Stimulated activated naive CD4-positive, alpha-beta T cell (primary cell): ENCODE data around the gene EDC3.

Experiments used
- DNase-seq, 6 experiments: peaks; one replicate each; lab custom pipeline; 2025; lab: John Stamatoyannopoulos, UW

Gene EDC3

DNA sequence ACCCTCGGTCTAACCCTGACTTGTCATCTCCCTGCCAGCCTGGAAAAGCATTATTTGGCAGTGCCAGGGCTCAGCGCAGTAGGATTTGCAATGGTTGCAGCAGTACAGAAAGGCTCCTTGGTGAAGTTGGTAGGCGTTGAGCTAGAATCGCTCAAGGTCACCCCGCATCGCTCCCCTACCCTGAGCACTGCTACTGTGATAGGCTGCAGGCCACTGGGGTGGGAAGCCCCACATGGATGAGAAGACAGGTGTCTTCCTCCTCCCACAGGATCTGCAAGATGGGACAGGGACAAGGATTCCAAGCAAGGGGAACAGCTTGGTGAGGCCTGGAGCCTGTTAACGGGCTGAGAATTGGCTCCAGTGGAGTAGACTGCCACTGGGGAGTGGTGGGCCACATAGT lies 69.5 kb downstream of the EDC3 start:
- no peak for DNase-seq

DNA sequence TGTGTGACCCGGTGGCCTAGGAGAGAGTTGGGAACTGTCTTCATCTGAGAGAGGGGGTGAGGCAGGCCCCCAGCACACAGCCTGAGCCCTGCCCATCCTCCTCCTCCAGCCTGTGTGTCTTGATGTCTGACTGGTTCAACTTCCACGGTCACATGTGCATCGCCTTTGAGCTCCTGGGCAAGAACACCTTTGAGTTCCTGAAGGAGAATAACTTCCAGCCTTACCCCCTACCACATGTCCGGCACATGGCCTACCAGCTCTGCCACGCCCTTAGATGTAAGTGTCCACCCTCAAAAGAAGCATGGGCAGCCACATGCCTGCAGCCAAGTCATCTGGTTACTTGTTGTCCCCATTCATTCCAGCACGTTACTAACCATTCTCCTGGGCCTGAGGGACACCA lies 70.1 kb downstream of the EDC3 start:
- DNase-seq, result no peak

- no peak for DNase-seq
Measured at GRCh38 chr15:74624020-74624602, 71.7 kb downstream of the EDC3 start.

GRCh38 chr15:74622758-74623157 lies 73.1 kb downstream of the EDC3 start:
- DNase-seq, result no peak

DNA sequence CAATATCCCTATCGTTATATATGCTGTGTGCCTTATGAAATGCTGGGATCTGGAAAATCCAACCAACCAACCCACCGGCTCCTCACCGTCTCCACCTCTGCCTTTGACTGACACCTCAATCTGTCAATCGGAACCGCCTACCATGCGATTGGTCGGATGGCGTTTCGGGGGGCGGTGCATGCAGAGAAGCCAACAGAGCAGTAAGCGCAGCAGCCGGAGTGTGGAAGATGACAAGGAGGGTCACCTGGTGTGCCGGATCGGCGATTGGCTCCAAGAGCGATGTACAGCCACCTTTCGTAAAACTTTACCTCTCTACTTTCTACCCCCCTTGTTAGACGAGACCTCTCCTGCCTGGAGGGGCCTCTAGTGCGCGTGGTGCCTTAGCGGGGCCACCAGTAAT lies 73.9 kb downstream of the EDC3 start:
- DNase-seq, result no peak

GRCh38 chr15:74621546-74621920 lies 74.3 kb downstream of the EDC3 start:
- no peak for DNase-seq

DNA sequence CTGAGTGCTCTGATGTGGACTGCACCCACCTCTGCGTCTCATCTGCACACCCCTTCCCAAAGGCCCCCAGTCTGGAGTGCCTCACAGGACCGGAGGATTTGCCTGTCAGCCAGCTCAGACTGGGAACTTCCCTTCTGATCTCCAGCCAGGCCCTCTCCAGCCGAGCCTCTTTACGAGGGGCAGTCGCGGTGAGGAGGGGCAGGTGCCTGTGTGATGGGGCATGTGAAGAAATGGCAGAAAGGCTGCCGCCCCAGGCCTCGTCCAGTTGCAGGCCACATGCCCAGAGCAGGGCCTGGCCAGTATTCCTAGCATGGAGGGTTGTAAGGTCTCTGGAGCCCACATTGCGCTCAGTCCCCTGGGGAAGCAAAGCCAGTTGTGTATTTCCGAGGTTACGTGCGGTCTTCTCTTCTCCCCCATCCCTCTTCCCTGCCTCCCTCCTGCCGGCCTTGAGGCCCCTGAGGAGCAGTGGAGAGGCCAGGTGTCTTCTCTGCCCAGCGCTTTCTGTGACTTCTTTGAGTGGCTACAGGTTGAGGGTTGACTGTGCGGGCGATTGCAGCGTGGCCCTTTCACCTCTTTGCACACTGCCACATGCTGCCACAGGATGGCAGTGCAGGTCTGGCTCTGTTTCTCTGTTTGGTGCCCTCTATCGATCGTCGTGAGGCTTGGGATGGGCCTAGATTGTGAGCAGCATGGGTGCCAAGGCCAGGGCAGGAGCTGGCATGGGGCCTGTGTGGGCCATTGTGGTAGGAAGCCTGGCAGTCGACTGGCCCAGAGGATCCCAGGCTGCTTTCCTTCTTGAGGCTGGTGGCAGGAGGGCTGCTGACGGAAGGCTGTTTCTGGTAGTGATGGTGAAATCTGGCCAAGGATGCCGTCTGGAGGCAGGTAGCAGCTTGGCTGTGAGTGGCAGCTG lies 74.9 kb downstream of the EDC3 start:
- peak; percentile 55 to 79 (median 62) for DNase-seq

GRCh38 chr15:74619916-74620635 lies 75.7 kb downstream of the EDC3 start:
- no peak for DNase-seq

DNA sequence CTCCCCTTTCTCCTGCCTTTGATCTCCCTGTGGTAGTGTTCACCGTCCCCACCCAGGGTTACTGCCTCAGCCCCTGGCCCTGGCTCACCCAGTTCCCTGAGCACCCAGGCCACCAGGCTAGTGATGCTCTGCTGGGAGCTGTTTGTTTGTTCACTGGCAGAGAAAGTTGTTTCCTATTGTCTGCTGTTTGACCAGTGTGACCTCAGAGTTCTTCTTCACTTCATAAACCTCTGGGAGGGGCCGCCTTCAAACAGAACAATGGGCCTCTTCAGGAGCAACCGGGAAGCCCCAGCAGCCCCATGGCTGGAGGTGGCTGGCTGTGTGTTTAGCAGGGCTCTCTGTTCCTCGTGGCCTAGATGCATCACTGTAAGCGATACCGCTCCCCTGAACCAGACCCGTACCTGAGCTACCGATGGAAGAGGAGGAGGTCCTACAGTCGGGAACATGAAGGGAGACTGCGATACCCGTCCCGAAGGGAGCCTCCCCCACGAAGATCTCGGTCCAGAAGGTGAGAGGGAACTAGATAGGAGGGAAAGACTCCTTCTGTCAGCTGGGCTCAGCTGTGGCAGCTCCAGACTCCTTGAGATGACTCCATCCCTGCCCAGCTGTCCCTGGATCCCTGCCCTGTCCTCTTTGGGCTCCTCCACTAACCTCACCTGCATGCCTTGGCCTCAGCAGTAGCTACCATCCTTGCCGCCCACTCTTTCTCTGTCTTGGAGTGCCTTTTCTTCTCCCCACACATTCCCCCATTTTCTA lies 76.8 kb downstream of the EDC3 start:
- DNase-seq, result no peak

DNA sequence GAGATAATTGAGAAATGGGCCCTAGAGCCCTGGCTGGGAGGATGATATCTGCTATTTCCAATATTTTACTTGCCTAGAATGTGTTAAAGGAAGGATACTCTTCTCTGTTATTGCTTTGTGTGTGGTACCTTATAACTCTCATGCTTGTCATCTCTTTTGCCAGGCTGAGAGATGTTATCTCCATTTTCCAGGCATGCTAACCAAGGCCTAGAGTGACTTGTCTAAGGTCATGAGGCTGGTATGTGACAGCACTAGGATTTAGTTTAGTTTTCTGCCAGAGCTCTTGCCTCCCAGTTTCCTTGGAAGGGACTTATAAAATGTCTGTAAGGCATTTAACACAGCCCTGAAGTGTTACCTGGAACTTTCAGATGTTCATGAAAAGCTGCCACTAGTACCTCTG lies 78.8 kb downstream of the EDC3 start:
- no peak for DNase-seq

DNA sequence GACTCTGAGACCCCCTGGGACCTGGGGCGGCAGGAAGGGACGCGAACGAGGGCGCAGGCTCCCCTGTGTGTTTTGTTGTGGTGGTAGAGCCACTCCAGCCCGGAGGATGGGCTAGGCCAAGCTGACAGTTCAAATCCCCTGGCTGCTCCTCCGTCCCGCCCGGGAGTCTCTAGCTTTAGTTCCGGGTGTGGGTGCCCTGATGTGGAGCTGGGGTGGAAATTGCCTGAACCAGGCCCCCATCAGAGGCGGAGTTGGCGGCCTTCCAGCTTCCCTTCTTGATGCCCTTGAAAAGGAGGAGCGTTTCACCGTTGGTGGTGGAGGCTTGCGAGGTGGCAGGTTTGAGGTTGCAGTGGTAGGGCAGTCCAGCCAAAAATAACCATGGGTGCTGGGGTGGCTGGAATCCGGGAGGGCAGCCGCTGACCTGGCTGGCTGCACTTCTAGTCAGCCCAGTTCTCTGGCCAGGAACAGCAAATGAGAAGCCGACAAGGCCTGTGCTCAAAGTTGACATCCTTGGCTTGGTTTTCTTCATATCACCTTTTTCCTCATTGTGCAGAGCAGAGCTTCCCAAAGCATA lies 79.4 kb downstream of the EDC3 start:
- peak; percentile 60 to 79 (median 72) for DNase-seq

- DNase-seq, result peak; percentile 88 to 96 (median 90)
Measured at GRCh38 chr15:74615508-74616365, 80.1 kb downstream of the EDC3 start, which contains the start of gene CLK3. Gene CLK3 (plus strand): TSS chr15:74615836. CDS start chr15:74619197, 3,361 bp downstream.

- DNase-seq, result peak; percentile 85 to 89 (median 87)
Measured at GRCh38 chr15:74614744-74615507, 80.9 kb downstream of the EDC3 start.

DNA sequence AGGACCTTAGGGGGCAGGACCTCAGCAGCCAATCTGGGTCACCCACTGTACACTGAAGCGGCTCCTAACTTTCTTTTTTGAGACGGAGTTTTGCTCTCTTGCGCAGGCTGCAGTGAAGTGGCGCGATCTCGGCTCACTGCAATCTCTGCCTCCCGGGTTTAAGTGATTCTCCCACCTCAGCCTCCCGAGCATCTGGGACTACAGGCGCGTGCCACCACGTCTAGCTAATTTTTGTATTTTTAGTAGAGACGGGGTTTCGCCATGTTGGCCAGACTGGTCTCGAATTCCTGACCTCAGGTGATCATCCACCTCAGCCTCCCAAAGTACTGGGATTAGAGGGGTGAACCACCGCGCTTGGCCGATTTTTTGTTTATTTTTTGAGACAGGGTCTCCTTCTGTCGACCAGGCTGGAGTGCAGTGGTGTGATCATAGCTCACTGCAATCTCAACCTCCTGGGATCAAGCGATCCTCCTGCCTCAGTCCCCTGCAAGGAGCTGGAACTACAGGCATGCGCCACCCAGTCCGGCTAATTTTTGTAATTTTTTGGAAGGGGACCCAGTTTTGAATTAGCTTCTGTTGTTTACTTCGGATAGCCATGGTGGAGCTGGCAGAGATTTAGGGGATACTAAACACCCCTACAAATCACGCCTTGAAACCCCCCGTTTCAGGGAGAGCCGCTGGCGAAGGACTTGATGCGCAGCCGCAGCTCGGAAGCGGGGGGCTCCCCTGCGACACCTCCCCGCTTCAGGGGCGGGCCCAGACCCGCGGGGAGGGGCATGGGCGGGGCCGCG lies 81.7 kb downstream of the EDC3 start:
- DNase-seq, result peak in 1 of 6 experiments; percentile 4

DNA sequence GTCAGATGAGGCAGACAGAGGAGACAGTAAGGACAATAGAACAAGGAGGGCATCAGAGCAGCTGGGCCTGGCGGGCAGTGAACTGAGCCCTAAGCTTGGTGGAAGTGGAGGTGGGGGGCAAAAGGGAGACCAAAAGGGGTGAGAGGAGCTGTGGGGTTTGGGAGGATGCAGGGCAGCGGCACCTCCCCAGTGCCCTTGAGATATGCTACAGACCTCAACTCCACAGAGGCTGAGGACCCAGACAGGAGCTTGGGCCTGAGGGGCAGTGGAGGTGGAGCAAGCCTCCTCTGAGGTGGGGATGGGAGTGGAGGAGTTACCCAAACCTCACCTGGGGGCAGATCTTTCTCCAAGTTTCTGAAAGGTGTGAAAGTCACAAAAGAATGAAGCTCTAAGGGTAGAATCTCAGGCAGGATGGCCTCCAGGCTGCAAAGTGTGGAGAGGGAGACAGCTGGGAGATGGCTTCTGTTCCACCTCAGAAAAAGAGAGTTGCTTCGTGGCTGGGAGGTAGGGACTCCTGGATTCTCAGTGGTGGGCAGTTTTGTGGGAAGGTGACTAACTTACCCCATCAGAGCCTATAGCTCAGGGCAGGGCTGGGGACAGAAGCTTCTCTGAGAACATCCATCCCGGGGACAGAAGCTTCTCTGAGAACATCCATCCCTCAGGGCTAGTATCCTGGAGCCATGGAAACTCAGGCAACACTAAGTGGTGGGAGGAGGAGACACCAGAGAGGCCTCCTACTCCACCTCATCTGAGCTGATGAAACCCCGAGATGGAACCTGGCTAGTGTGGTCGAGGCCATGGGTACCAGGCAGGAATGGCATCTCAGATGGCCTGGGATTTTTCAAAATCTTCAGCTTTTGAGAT lies 82.5 kb downstream of the EDC3 start:
- peak in 1 of 6 experiments; percentile 18 for DNase-seq

GRCh38 chr15:74612677-74613076 lies 83.1 kb downstream of the EDC3 start:
- no peak for DNase-seq

DNA sequence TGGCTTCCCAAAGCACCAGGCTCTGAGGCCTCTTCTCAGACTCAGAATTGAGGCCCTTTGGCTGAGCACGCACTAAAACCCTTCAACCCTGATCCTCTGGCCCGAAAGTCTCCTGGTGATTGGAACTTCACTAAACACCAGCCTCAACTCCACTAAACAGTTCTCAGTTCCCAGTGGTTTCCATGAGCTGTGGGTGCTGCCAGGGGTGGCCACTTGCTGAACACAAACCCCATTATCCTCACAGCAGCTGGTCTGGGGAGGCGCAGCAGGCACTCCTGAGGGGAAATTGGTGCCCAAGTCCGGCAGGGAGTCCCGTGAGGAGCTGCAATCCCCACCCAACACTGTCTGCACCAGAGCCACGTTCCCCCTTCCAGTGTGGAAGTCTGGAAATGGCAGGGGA lies 84.0 kb downstream of the EDC3 start:
- DNase-seq, result no peak

DNA sequence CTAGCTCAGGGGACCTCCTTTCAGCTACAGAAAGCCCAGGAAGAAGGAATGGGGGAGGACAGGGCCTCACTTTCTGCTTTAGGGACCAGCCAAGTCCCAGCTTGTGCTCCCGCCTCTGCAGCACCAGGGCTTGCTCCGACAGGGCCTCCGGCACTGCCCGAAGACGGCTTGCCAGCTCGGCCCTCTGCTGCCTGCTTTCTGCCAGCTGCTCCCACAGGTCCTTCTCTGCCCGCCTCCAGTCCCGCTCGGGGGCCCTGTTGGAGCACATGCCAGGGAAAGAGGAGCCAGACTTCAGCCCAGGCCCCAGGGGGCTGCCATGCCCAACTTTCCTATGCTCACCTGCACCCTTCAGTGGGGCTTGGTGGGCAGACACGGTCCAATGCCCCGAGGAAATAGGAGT lies 84.5 kb downstream of the EDC3 start:
- no peak for DNase-seq
